Endothelial cell of umbilical vein (primary cell): Measurements from ENCODE around the gene HHLA2. TPM values are rescaled to one million over a fixed set of nuclear protein-coding genes. Genes with fewer than 3 reads are reported as not detected.
"Not testable (repeated sequence)": the region's sequence is repeated elsewhere in the genome, so short reads cannot be mapped to it uniquely, and the experiment has no call there.

Experiments used
- BruUV-seq: library from RNA; stranded (reverse); fragments of 400-500 nt; replicated peaks from 2 replicates; lab custom pipeline; 2021; lab: Mats Ljungman, UMichigan
- CTCF ChIA-PET: fragments of 300-600, 350-600 bp; sonication (Branson Sonifier 250); formaldehyde crosslinking; loops from one replicate; lab custom pipeline; 2021; ENCODE audit warnings: antibody characterized with exemption, inconsistent platforms; lab: Charles Lee
- POLR2A ChIA-PET: fragments of 300-600, 350-600 bp; sonication (Branson Sonifier 250); formaldehyde crosslinking; loops from one replicate; lab custom pipeline; 2021; ENCODE audit warnings: antibody characterized with exemption, inconsistent platforms; lab: Charles Lee
- DNase-seq: peaks from one replicate; pipeline ENCODE4 v3.0.0-alpha.2; 2011; ENCODE audit warnings: low read depth, low spot score
- FAIRE-seq: peaks from 2 replicates; lab custom pipeline; 2011; peaks lifted over from hg19 to GRCh38; lab: Jason Lieb, UNC
- H2AFZ ChIP-seq: 2 replicates; pipeline ENCODE4 v1.6.0; 2012; ENCODE audit warnings: low read depth, low read length, control low read depth, inconsistent platforms
- H3K27ac ChIP-seq: 2 replicates; pipeline ENCODE4 v1.5.1; 2011; ENCODE audit warnings: low read depth, mild to moderate bottlenecking, control low read depth, low read length, moderate library complexity; ENCODE audit not compliant: insufficient read depth
- H3K27me3 ChIP-seq, 2 experiments: 2 replicates each; pipeline versions ENCODE4 v1.6.0 to v1.6.1; 2011; ENCODE audit warnings: low read length in 2 of 2, mixed read lengths in 1 of 2; ENCODE audit not compliant: control insufficient read depth in 2 of 2, insufficient read depth in 2 of 2
- H3K36me3 ChIP-seq, 2 experiments: 2 replicates in 1 of 2; 3 replicates in 1 of 2; pipeline ENCODE4 v1.5.1; 2011; ENCODE audit warnings: low read length in 2 of 2, mild to moderate bottlenecking in 1 of 2, moderate library complexity in 1 of 2; ENCODE audit not compliant: control insufficient read depth in 2 of 2, insufficient read depth in 2 of 2; ENCODE audit errors: extremely low read depth in 1 of 2
- H3K4me1 ChIP-seq: 3 replicates; pipeline ENCODE4 v1.5.1; 2011; ENCODE audit warnings: mild to moderate bottlenecking, low read length; ENCODE audit not compliant: control insufficient read depth, insufficient read depth; ENCODE audit errors: extremely low read depth
- H3K4me2 ChIP-seq: 2 replicates; pipeline ENCODE4 v1.6.1; 2011; ENCODE audit warnings: low read length, control low read depth, mixed read lengths; ENCODE audit not compliant: insufficient read depth
- H3K4me3 ChIP-seq, 3 experiments: fragments of 200-600 bp in 1 of 3; sonication (generic), shearing (Covaris generic) in 1 of 3; replicated peaks in 1 of 3; 2 replicates each; pipeline ENCODE4 v1.5.1; 2011 to 2016; ENCODE audit warnings: control low read depth in 3 of 3, low read length in 3 of 3, mild to moderate bottlenecking in 2 of 3, inconsistent platforms in 1 of 3, low read depth in 1 of 3, moderate library complexity in 1 of 3; ENCODE audit not compliant: insufficient read depth in 1 of 3
- H3K79me2 ChIP-seq: 2 replicates; pipeline ENCODE4 v1.6.0; 2012; ENCODE audit warnings: low read length, inconsistent platforms; ENCODE audit not compliant: control insufficient read depth, insufficient read depth
- H3K9ac ChIP-seq: replicated peaks from 2 replicates; pipeline ENCODE3; 2011; ENCODE audit warnings: low read length, control low read depth; ENCODE audit not compliant: insufficient read depth; ENCODE audit errors: extremely low read depth
- H3K9me1 ChIP-seq: replicated peaks from 3 replicates; pipeline ENCODE4 v1.6.0; 2011; ENCODE audit warnings: mild to moderate bottlenecking, low read length; ENCODE audit not compliant: control insufficient read depth, insufficient read depth; ENCODE audit errors: extremely low read depth
- H3K9me3 ChIP-seq: replicated peaks from 2 replicates; pipeline ENCODE4 v1.5.1; 2012; ENCODE audit warnings: low read length, inconsistent platforms; ENCODE audit not compliant: control insufficient read depth, insufficient read depth
- H4K20me1 ChIP-seq: replicated peaks from 2 replicates; pipeline ENCODE3; 2011; ENCODE audit warnings: mild to moderate bottlenecking, low read length; ENCODE audit not compliant: control insufficient read depth, insufficient read depth; ENCODE audit errors: extremely low read depth
- EZH2 ChIP-seq: IDR thresholded peaks from 2 replicates; pipeline ENCODE4 v1.6.1; 2012; ENCODE audit warnings: borderline replicate concordance, low read depth, mild to moderate bottlenecking, moderate library complexity, low read length, inconsistent platforms; ENCODE audit not compliant: severe bottlenecking
- FOS ChIP-seq: IDR thresholded peaks from 2 replicates; pipeline ENCODE4 v1.6.1; 2011; ENCODE audit warnings: mild to moderate bottlenecking, low read length, moderate library complexity, borderline replicate concordance; ENCODE audit not compliant: insufficient read depth
- GATA2 ChIP-seq: IDR thresholded peaks from 2 replicates; pipeline ENCODE4 v1.7.0; 2011; ENCODE audit warnings: low read depth, mild to moderate bottlenecking, moderate library complexity, mixed read lengths, low read length; ENCODE audit not compliant: insufficient read length, insufficient read depth
- JUN ChIP-seq: IDR thresholded peaks from 2 replicates; pipeline ENCODE4 v1.6.1; 2011; ENCODE audit warnings: borderline replicate concordance, low read depth; ENCODE audit not compliant: insufficient read length, insufficient read depth
- MYC ChIP-seq: IDR thresholded peaks from one replicate; pipeline ENCODE4 v1.6.1; 2011; ENCODE audit warnings: mild to moderate bottlenecking, low read depth, low read length
- POLR2A ChIP-seq: IDR thresholded peaks from 2 replicates; pipeline ENCODE4 v1.6.1; 2012; ENCODE audit warnings: low read depth, mild to moderate bottlenecking, control low read depth, low read length
- POLR2AphosphoS5 ChIP-seq: IDR thresholded peaks from 2 replicates; pipeline ENCODE4 v1.6.1; 2012; ENCODE audit warnings: low read depth, mild to moderate bottlenecking, control low read depth, low read length, moderate library complexity; ENCODE audit not compliant: insufficient read depth
- dilution Hi-C: fragments of 300-500 bp; cut with MboI; formaldehyde crosslinking; loops from one replicate; pipeline ENCODE4 v1.15.0; 2019; ENCODE audit warnings: low sequenced_read_pairs; ENCODE audit not compliant: extremely low pct_ligation_motif_present
- intact Hi-C: fragments of 100-400 bp; cut with micrococcal nuclease; formaldehyde crosslinking; loops from one replicate; pipeline ENCODE4 v1.10.0; 2022
- polyA plus RNA-seq, 4 experiments: library from polyadenylated mRNA; depleted of rRNA in 3 of 4; stranded (reverse) in 3 of 4; unstranded in 1 of 4; fragments of >200 nt; gene quantifications; 2 replicates each; pipeline versions ENCODE4 v1.2.1 to v1.2.3, GENCODE V29; 2011 to 2012; ENCODE audit warnings: missing spikeins in 1 of 4
- total RNA-seq: library from RNA; stranded (reverse); gene quantifications from 2 replicates; pipeline ENCODE4 v1.2.3, GENCODE V29; 2021
- TF ChIP-seq, protein P1 (sequence below), 2 donors: IDR thresholded peaks; 1 replicate in 1 of 2; 2 replicates in 1 of 2; pipeline ENCODE4 v1.5.1; 2011; ENCODE audit warnings: low read length in 2 of 2, mild to moderate bottlenecking in 2 of 2, moderate library complexity in 2 of 2, control low read depth in 1 of 2, inconsistent platforms in 1 of 2, low read depth in 1 of 2; ENCODE audit not compliant: insufficient read depth in 1 of 2; ENCODE audit errors: extremely low read depth in 1 of 2
- TF ChIP-seq, protein P2 (sequence below): IDR thresholded peaks from 2 replicates; pipeline ENCODE4 v1.6.1; 2011; ENCODE audit not compliant: insufficient read depth, insufficient read length

Gene HHLA2
- total and polyA plus RNA-seq, 2 donors (not counting 3 experiments of a cell fraction or from before 2014, with no cell fraction given): not detected

DNA sequence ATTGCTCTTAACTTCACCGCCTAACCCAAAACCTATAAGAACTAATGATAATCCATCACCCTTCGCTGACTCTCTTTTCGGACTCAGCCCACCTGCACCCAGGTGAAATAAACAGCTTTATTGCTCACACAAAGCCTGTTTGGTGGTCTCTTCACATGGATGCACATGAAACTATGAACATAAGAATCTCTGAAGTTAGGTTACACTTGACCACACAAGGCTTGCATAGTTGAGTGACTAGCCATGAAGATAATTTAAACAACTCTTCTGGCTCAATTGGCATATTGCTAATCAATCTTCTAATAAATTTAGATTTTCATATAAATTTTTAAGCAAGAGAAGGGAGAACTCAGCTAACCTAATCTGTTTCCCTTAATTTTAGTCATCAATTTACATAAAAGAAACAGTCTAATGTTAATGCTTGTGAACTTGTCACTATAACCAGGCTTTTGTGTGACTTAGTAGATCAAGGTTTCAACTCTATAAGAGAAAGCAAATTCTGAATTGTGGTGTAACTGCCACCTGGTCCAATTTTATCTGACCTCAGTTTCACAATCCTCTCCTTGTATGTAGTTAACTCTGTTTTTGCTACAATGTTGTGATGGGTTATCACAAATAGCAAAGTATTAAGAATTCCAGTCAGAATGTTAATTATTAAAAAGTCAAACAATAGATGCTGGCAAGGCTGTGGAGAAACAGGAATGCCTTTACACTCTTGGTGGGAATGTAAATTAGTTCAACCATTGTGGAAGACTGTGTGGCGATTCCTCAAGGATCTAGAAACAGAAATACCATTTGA, 82.0 kb downstream of the HHLA2 start:
- FAIRE-seq: no peak
- no TSS peak for BruUV-seq
- no peaks in the 10 kb centered on the region for H3K79me2 ChIP-seq
- H3K9me1 ChIP-seq: no peaks in the 10 kb centered on the region
- H3K4me2 ChIP-seq: no peak overlapping the region
- no peak overlapping the region for H3K27ac ChIP-seq
- no peak for DNase-seq
- no peak overlapping the region for H3K4me3 ChIP-seq
- ChIA-PET POLR2A (interaction anchor here (0.6 kb wide), 1 partner anchor 568 kb away, joined by 3 read pairs; no protein-coding TSS in a partner anchor), CTCF (no interaction called here)
- intact Hi-C loops (no loop called here), dilution Hi-C loops (no loop called here)
- no peaks in the 10 kb centered on the region for H3K36me3 ChIP-seq
- no peaks in the 10 kb centered on the region for H3K9me3 ChIP-seq
- H2AFZ ChIP-seq: no peak overlapping the region
- H4K20me1 ChIP-seq: no peaks in the 10 kb centered on the region
- H3K27me3 ChIP-seq: no peaks in the 10 kb centered on the region
- H3K4me1 ChIP-seq: no peaks in the 10 kb centered on the region
- no peak for TF ChIP-seq MYC
- no peak for TF ChIP-seq FOS
- no peak for TF ChIP-seq EZH2
- no peak for TF ChIP-seq JUN
- no peak for TF ChIP-seq POLR2A
- TF ChIP-seq, protein P1, sequence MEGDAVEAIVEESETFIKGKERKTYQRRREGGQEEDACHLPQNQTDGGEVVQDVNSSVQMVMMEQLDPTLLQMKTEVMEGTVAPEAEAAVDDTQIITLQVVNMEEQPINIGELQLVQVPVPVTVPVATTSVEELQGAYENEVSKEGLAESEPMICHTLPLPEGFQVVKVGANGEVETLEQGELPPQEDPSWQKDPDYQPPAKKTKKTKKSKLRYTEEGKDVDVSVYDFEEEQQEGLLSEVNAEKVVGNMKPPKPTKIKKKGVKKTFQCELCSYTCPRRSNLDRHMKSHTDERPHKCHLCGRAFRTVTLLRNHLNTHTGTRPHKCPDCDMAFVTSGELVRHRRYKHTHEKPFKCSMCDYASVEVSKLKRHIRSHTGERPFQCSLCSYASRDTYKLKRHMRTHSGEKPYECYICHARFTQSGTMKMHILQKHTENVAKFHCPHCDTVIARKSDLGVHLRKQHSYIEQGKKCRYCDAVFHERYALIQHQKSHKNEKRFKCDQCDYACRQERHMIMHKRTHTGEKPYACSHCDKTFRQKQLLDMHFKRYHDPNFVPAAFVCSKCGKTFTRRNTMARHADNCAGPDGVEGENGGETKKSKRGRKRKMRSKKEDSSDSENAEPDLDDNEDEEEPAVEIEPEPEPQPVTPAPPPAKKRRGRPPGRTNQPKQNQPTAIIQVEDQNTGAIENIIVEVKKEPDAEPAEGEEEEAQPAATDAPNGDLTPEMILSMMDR (IDR thresholded peaks at IDR 0.05; ENCODE audit: extremely low read depth in 1 of 2, insufficient read depth in 1 of 2, low read depth in 1 of 2, low read length in 2 of 2): no peak
- TF ChIP-seq, protein P2, sequence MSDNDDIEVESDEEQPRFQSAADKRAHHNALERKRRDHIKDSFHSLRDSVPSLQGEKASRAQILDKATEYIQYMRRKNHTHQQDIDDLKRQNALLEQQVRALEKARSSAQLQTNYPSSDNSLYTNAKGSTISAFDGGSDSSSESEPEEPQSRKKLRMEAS: no peak
- TF ChIP-seq POLR2AphosphoS5: no peak
- TF ChIP-seq GATA2: no peak
- H3K9ac ChIP-seq: no peak overlapping the region

DNA sequence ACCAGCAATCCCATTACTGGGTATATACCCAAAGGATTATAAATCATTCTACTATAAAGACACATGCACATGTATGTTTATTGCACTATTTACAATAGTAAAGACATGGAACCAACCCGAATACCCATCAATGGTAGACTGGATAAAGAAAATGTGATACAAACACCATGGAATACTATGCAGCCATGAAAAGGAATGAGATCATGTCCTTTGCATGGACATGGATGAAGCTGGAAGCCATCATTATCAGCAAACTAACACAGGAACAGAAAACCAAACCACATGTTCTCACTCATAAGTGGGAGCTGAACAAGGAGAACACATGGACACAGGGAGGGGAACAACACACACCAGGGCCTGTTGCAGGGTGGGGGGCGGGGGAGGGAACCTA, 82.6 kb downstream of the HHLA2 start:
- H3K4me3 ChIP-seq, BruUV-seq, H3K4me2 ChIP-seq, intact Hi-C loops, POLR2A ChIA-PET, H3K9ac ChIP-seq, CTCF ChIA-PET, H3K79me2 ChIP-seq, H3K27me3 ChIP-seq, H3K9me3 ChIP-seq, H3K27ac ChIP-seq, H3K36me3 ChIP-seq, H4K20me1 ChIP-seq, H2AFZ ChIP-seq, DNase-seq, H3K9me1 ChIP-seq, FAIRE-seq, dilution Hi-C loops, H3K4me1 ChIP-seq: not testable (repeated sequence)
